Measurements from ENCODE around the gene P2RX6. TPM values are rescaled to one million over a fixed set of nuclear protein-coding genes. Genes with fewer than 3 reads are reported as not detected.

Gene P2RX6
- total and polyA plus RNA-seq, 9 of the 15 experiments (the other 6 are each of a cell fraction or from before 2014, with no cell fraction given), result 0.01 to 3.9 (median 1.5) TPM; not detected in 1

DNA sequence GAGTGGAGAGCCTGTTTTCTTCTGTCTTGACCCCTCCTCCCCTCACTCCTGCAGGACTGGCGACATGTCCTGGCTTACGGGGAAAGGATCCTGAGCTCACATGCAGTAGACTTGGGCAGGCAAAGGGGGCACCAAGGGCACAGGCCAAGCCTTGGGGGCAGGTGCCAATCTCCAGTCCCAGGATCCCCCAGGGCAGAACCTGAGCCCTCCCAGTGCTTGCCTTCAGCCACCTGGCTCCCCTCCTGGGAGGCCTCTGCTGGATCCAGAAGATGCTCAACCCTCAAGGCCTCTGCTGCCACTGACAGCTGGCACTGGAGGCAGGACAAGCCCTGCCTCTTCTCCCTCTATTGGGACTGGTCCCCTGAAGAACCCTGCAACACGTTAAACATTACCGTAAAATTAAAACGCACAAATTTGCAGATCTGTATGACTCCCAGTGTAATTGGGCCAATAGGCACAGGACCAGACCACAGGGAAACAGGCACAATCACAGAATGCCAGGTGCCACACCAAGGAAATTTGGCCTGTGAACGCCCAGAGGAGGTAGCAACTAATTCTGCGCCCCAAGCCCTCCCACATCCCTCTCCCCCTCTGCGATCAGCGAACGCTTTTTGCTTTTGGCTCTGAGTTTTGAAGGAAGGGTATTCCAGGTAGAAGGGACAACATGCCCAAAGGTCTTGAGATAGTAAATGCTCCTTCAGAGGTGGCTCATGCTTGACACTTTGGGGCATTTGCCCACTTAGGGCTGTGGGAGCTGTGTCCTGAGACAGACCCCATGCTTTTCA lies 33.8 kb upstream of the P2RX6 start (continued):
- no peak for TF ChIP-seq ID3 (CRISPR knock-in tag; IDR thresholded peaks at IDR 0.05)
- 0 out of 2 replicates have a peak, but pooled peaks have one; percentile 62 for TF ChIP-seq ID3 (tag; IDR thresholded peaks at IDR 0.05)
- TF ChIP-seq ESRRB (CRISPR knock-in tag; IDR thresholded peaks at IDR 0.05; ENCODE audit: borderline replicate concordance), result no peak
- no peak for TF ChIP-seq IRF2 (CRISPR knock-in tag; IDR thresholded peaks at IDR 0.05)
- no peak for TF ChIP-seq PREB (CRISPR knock-in tag; IDR thresholded peaks at IDR 0.05)
- no peak for TF ChIP-seq FOXO4 (CRISPR knock-in tag; IDR thresholded peaks at IDR 0.05)
- TF ChIP-seq SAFB (IDR thresholded peaks at IDR 0.05; ENCODE audit: borderline replicate concordance, low read depth, low read length), result no peak
- TF ChIP-seq TAF15 (IDR thresholded peaks at IDR 0.05; ENCODE audit: low read depth, low read length), result 0 out of 2 replicates have a peak, but pooled peaks have one; percentile 59
- TF ChIP-seq, protein P1, sequence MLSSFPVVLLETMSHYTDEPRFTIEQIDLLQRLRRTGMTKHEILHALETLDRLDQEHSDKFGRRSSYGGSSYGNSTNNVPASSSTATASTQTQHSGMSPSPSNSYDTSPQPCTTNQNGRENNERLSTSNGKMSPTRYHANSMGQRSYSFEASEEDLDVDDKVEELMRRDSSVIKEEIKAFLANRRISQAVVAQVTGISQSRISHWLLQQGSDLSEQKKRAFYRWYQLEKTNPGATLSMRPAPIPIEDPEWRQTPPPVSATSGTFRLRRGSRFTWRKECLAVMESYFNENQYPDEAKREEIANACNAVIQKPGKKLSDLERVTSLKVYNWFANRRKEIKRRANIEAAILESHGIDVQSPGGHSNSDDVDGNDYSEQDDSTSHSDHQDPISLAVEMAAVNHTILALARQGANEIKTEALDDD (IDR thresholded peaks at IDR 0.05), result no peak
- no peak for TF ChIP-seq ILF3 (IDR thresholded peaks at IDR 0.05; ENCODE audit: borderline replicate concordance)
- no peak for TF ChIP-seq CEBPG (CRISPR knock-in tag; IDR thresholded peaks at IDR 0.05)
- no peak for TF ChIP-seq CEBPG (tag; conservative IDR thresholded peaks at IDR 0.05 in 1 of 2, IDR thresholded peaks at IDR 0.05 in 1 of 2)
- no peak for TF ChIP-seq CCNT2 (IDR thresholded peaks at IDR 0.05; ENCODE audit: borderline replicate concordance, extremely low read depth, insufficient read length, low read depth, low read length)
- TF ChIP-seq JUNB (CRISPR knock-in tag; conservative IDR thresholded peaks at IDR 0.05), result 0 out of 2 replicates have a peak, but pooled peaks have one; percentile 17
- TF ChIP-seq HDAC8 (tag; IDR thresholded peaks at IDR 0.05), result no peak
- TF ChIP-seq TEAD4 (IDR thresholded peaks at IDR 0.05; ENCODE audit: low read length), result no peak
- TF ChIP-seq TEAD4 (CRISPR knock-in tag; IDR thresholded peaks at IDR 0.05; ENCODE audit: borderline replicate concordance), result no peak
- no peak for TF ChIP-seq ZNF75A (CRISPR knock-in tag; IDR thresholded peaks at IDR 0.05)
- TF ChIP-seq POLR3G (IDR thresholded peaks at IDR 0.05; ENCODE audit: extremely low read depth, insufficient read length, insufficient replicate concordance), result no peak
- no peak for TF ChIP-seq FOXJ3 (CRISPR knock-in tag; IDR thresholded peaks at IDR 0.05)
- no peak for TF ChIP-seq TSC22D4 (tag; IDR thresholded peaks at IDR 0.05)
- no peak for TF ChIP-seq SFPQ (IDR thresholded peaks at IDR 0.05; ENCODE audit: low read depth, low read length)

Data from K562 (cell line).